ENCODE results near the gene RORB.
"Not testable (repeated sequence)": the region's sequence is repeated elsewhere in the genome, so short reads cannot be mapped to it uniquely, and the experiment has no call there.

The RORB gene

GRCh38 chr9:74527718-74528117 lies 30.6 kb downstream of the RORB start:
- DNase-seq (ENCODE audit: low spot score in 2 of 2), result no peak
- peaks cover 12% of the 10 kb centered on the region; the same call in 1 of the 2 replicates for H3K27me3 ChIP-seq (ENCODE audit: low read depth)
- H3K9me3 ChIP-seq, result no peaks in the 10 kb centered on the region
- H3K4me1 ChIP-seq, result peaks cover 6% of the 10 kb centered on the region
- no peak overlapping the region for H3K4me3 ChIP-seq
- in situ Hi-C loops (cut with MboI; ENCODE audit: low sequenced_read_pairs), result no loop called here
- H3K36me3 ChIP-seq (replicated peaks), result no peaks in the 10 kb centered on the region

GRCh38 chr9:74528207-74528606 lies 31.1 kb downstream of the RORB start:
- no peaks in the 10 kb centered on the region for H3K9me3 ChIP-seq
- no peaks in the 10 kb centered on the region for H3K36me3 ChIP-seq (replicated peaks)
- in situ Hi-C loops (cut with MboI; ENCODE audit: low sequenced_read_pairs), result no loop called here
- no peak for DNase-seq (ENCODE audit: low spot score in 2 of 2)
- peaks cover 6% of the 10 kb centered on the region for H3K4me1 ChIP-seq
- peaks cover 12% of the 10 kb centered on the region; the same call in 1 of the 2 replicates for H3K27me3 ChIP-seq (ENCODE audit: low read depth)
- H3K4me3 ChIP-seq, result no peak overlapping the region

- H3K4me3 ChIP-seq; H3K36me3 ChIP-seq (replicated peaks); H3K9me3 ChIP-seq; H3K4me1 ChIP-seq; in situ Hi-C loops (cut with MboI; ENCODE audit: low sequenced_read_pairs): not testable (repeated sequence)
- peaks cover 16% of the 10 kb centered on the region; the same call in 1 of the 2 replicates for H3K27me3 ChIP-seq (ENCODE audit: low read depth)
- DNase-seq (ENCODE audit: low spot score in 2 of 2), result peak in 1 of 2 experiments; percentile 7
These were observed 33.3 kb downstream of the RORB start for GRCh38 chr9:74530458-74530857.

- Histone ChIP-seq H3K36me3 (replicated peaks) (no peaks in the 10 kb centered on the region), H3K4me1 (no peaks in the 10 kb centered on the region), H3K27me3 (ENCODE audit: low read depth) (peaks cover 15% of the 10 kb centered on the region), H3K4me3 (no peak overlapping the region), H3K9me3 (no peaks in the 10 kb centered on the region)
- DNase-seq (ENCODE audit: low spot score in 2 of 2), result no peak
- in situ Hi-C loops (cut with MboI; ENCODE audit: low sequenced_read_pairs), result no loop called here
These were observed 36.1 kb downstream of the RORB start for GRCh38 chr9:74533253-74533652.

- peaks cover 7% of the 10 kb centered on the region for H3K27me3 ChIP-seq (ENCODE audit: low read depth)
- H3K4me3 ChIP-seq, result no peak overlapping the region
- no peaks in the 10 kb centered on the region for H3K4me1 ChIP-seq
- H3K36me3 ChIP-seq (replicated peaks), result no peaks in the 10 kb centered on the region
- in situ Hi-C loops (cut with MboI; ENCODE audit: low sequenced_read_pairs), result no loop called here
- H3K9me3 ChIP-seq, result no peaks in the 10 kb centered on the region
- DNase-seq (ENCODE audit: low spot score in 2 of 2), result no peak
These were observed 37.7 kb downstream of the RORB start for GRCh38 chr9:74534841-74535240.

GRCh38 chr9:74543145-74543544 lies 46.0 kb downstream of the RORB start:
- Histone ChIP-seq H3K36me3 (replicated peaks) (no peaks in the 10 kb centered on the region), H3K4me1 (no peaks in the 10 kb centered on the region), H3K9me3 (no peaks in the 10 kb centered on the region), H3K27me3 (ENCODE audit: low read depth) (no peaks in the 10 kb centered on the region; the same call in 1 of the 2 replicates), H3K4me3 (no peak overlapping the region)
- in situ Hi-C loops (cut with MboI; ENCODE audit: low sequenced_read_pairs), result no loop called here
- no peak for DNase-seq (ENCODE audit: low spot score in 2 of 2)

GRCh38 chr9:74551266-74551665 lies 54.1 kb downstream of the RORB start:
- in situ Hi-C loops (cut with MboI; ENCODE audit: low sequenced_read_pairs), result no loop called here
- no peaks in the 10 kb centered on the region for H3K9me3 ChIP-seq
- no peak overlapping the region for H3K4me3 ChIP-seq
- H3K27me3 ChIP-seq (ENCODE audit: low read depth), result no peaks in the 10 kb centered on the region; the same call in 1 of the 2 replicates
- H3K36me3 ChIP-seq (replicated peaks), result no peaks in the 10 kb centered on the region
- no peaks in the 10 kb centered on the region for H3K4me1 ChIP-seq
- no peak for DNase-seq (ENCODE audit: low spot score in 2 of 2)

GRCh38 chr9:74554751-74555419 lies 57.8 kb downstream of the RORB start:
- Histone ChIP-seq H3K4me1 (no peaks in the 10 kb centered on the region), H3K27me3 (ENCODE audit: low read depth) (no peaks in the 10 kb centered on the region), H3K4me3 (no peak overlapping the region), H3K36me3 (replicated peaks) (no peaks in the 10 kb centered on the region), H3K9me3 (no peaks in the 10 kb centered on the region)
- no peak for DNase-seq (ENCODE audit: low spot score in 2 of 2)
- in situ Hi-C loops (cut with MboI; ENCODE audit: low sequenced_read_pairs), result no loop called here

- no peaks in the 10 kb centered on the region for H3K36me3 ChIP-seq (replicated peaks)
- in situ Hi-C loops (cut with MboI; ENCODE audit: low sequenced_read_pairs), result no loop called here
- H3K4me1 ChIP-seq, result no peaks in the 10 kb centered on the region
- no peak for DNase-seq (ENCODE audit: low spot score in 2 of 2)
- H3K4me3 ChIP-seq, result no peak overlapping the region
- H3K27me3 ChIP-seq (ENCODE audit: low read depth), result no peaks in the 10 kb centered on the region
- H3K9me3 ChIP-seq, result no peaks in the 10 kb centered on the region
These were observed 58.4 kb downstream of the RORB start for GRCh38 chr9:74555565-74555964.

GRCh38 chr9:74556685-74557084 lies 59.5 kb downstream of the RORB start:
- H3K9me3 ChIP-seq, result no peaks in the 10 kb centered on the region
- in situ Hi-C loops (cut with MboI; ENCODE audit: low sequenced_read_pairs), result no loop called here
- no peaks in the 10 kb centered on the region for H3K36me3 ChIP-seq (replicated peaks)
- DNase-seq (ENCODE audit: low spot score in 2 of 2), result no peak
- H3K4me3 ChIP-seq, result no peak overlapping the region
- no peaks in the 10 kb centered on the region for H3K27me3 ChIP-seq (ENCODE audit: low read depth)
- no peaks in the 10 kb centered on the region for H3K4me1 ChIP-seq

- Histone ChIP-seq H3K36me3 (replicated peaks) (no peaks in the 10 kb centered on the region), H3K4me1 (no peaks in the 10 kb centered on the region), H3K9me3 (no peaks in the 10 kb centered on the region), H3K4me3 (no peak overlapping the region), H3K27me3 (ENCODE audit: low read depth) (no peaks in the 10 kb centered on the region)
- DNase-seq (ENCODE audit: low spot score in 2 of 2), result no peak
- in situ Hi-C loops (cut with MboI; ENCODE audit: low sequenced_read_pairs), result no loop called here
These were observed 60.4 kb downstream of the RORB start for GRCh38 chr9:74557571-74557970.

- Histone ChIP-seq H3K4me3 (no peak overlapping the region), H3K9me3 (no peaks in the 10 kb centered on the region), H3K4me1 (no peaks in the 10 kb centered on the region), H3K36me3 (replicated peaks) (no peaks in the 10 kb centered on the region), H3K27me3 (ENCODE audit: low read depth) (no peaks in the 10 kb centered on the region; the same call in 1 of the 2 replicates)
- no peak for DNase-seq (ENCODE audit: low spot score in 2 of 2)
- in situ Hi-C loops (cut with MboI; ENCODE audit: low sequenced_read_pairs), result no loop called here
These were observed 65.5 kb downstream of the RORB start for GRCh38 chr9:74562611-74563010.

- peak in 1 of 2 experiments; percentile 35 for DNase-seq (ENCODE audit: low spot score in 2 of 2)
- in situ Hi-C loops (cut with MboI; ENCODE audit: low sequenced_read_pairs), result no loop called here
- Histone ChIP-seq H3K27me3 (ENCODE audit: low read depth) (no peaks in the 10 kb centered on the region; the same call in 1 of the 2 replicates), H3K4me3 (no peak overlapping the region), H3K36me3 (replicated peaks) (no peaks in the 10 kb centered on the region), H3K9me3 (no peaks in the 10 kb centered on the region), H3K4me1 (no peaks in the 10 kb centered on the region)
These were observed 73.9 kb downstream of the RORB start for GRCh38 chr9:74570879-74571512.

GRCh38 chr9:74573640-74574191 lies 76.6 kb downstream of the RORB start:
- H3K27me3 ChIP-seq (ENCODE audit: low read depth), result no peaks in the 10 kb centered on the region; the same call in 1 of the 2 replicates
- H3K9me3 ChIP-seq, result no peaks in the 10 kb centered on the region
- in situ Hi-C loops (cut with MboI; ENCODE audit: low sequenced_read_pairs), result no loop called here
- no peaks in the 10 kb centered on the region for H3K36me3 ChIP-seq (replicated peaks)
- H3K4me3 ChIP-seq, result no peak overlapping the region
- DNase-seq (ENCODE audit: low spot score in 2 of 2), result no peak
- H3K4me1 ChIP-seq, result no peaks in the 10 kb centered on the region

Measured in HAP-1 (cell line).